Muscle layer of duodenum (tissue), 2 donors: ENCODE data around the gene FSTL4.

Source experiments
- H3K27ac ChIP-seq: one replicate; pipeline ENCODE4 v1.7.0; 2013; ENCODE audit warnings: mild to moderate bottlenecking, low read length
- H3K27me3 ChIP-seq: one replicate; pipeline ENCODE4 v1.7.0; 2013; ENCODE audit warnings: low read depth, mild to moderate bottlenecking, control low read depth, low read length
- H3K36me3 ChIP-seq, 2 donors: one replicate each; pipeline ENCODE4 v1.7.0; 2013; ENCODE audit warnings: low read length in 2 of 2, control low read depth in 1 of 2, mild to moderate bottlenecking in 1 of 2; ENCODE audit not compliant: insufficient read depth in 2 of 2, control insufficient read depth in 1 of 2
- H3K4me1 ChIP-seq, 2 donors: one replicate each; pipeline ENCODE4 v1.7.0; 2013; ENCODE audit warnings: low read length in 2 of 2, mild to moderate bottlenecking in 2 of 2, control low read depth in 1 of 2, moderate library complexity in 1 of 2; ENCODE audit not compliant: insufficient read depth in 2 of 2, control insufficient read depth in 1 of 2
- H3K4me3 ChIP-seq, 2 donors: one replicate each; pipeline ENCODE4 v1.7.0; 2013; ENCODE audit warnings: low read length in 2 of 2, low read depth in 1 of 2, mild to moderate bottlenecking in 1 of 2
- H3K9me3 ChIP-seq, 2 donors: one replicate each; pipeline ENCODE4 v1.7.0; 2013; ENCODE audit warnings: low read length in 2 of 2, control low read depth in 1 of 2, mild to moderate bottlenecking in 1 of 2; ENCODE audit not compliant: control insufficient read depth in 1 of 2
- donor health status: healthy.

Gene FSTL4

DNA sequence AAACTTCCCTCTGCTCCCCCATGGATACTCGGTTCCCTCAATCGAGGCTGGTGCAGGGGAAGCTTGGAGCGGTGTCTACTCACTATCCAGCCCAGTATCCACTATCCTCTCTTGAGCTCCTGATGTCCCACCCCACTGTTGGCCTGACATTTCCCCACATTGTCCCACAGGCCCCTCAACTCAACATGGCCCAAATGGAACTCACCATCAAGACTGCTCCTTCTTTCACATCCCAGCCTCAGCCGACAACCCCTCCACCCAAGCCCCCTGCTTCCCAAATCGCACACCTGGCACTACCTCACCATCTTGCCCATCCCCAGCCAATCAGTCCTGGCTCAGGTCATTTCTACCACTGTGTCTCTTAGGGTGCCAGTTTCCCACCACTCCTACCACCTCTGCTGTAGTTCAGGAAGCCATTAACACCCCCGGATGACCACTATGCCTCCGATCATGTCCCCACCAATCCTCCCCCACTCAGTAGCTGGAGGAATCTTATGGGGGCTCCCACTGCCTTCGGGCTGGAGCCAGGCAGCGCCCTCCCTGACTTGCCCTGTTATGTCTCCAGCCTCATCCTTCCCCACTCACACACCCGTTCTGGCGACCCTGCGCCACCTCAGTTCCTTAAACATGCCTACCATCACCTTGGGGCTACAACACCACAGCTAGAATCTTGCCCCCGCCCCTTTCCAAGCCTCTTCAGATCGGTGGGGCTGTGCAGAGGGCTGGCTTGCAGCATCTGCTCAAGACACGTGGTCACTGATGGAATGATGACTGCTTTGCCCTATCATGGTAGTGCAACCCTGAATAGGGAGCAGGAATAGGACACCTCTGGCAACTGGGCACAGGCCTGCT is 273.6 kb downstream of the FSTL4 start:
- H3K36me3 ChIP-seq = no peaks in the 10 kb centered on the region
- no peak overlapping the region for H3K4me3 ChIP-seq
- H3K9me3 ChIP-seq = no peaks in the 10 kb centered on the region
- H3K27ac ChIP-seq = no peak overlapping the region
- H3K4me1 ChIP-seq = no peaks in the 10 kb centered on the region
- no peaks in the 10 kb centered on the region for H3K27me3 ChIP-seq

DNA sequence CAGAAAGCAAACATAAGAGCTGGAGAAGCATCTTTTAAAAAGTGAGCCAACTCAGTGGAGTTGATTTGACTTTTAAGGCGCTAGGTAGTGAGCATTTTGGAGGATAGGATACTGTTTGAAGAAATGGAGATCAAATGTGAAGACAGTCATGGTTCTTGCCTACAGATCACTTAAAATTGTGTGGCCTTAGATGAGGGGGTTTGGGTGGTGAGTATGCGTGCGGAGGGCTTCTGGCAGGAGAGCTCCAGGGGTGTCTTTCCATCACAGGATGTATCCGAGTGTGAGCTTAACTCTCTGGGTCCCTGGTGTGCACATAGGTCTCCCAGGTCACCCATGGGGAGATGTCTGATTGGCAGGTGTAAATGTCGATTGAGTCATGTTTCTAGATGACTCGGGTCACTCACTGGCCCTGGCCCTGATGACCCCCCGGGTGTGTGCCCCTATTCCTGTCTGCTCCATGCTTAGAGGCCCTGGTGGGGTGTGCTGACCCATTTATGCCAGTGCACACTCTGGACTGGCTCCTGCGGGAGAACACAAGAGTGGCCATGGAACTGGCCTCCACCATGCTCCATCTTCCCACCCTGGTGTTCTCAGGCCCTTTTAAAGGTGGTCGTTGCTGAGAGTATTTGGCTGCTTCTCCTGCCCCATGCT is 274.4 kb downstream of the FSTL4 start:
- no peaks in the 10 kb centered on the region for H3K9me3 ChIP-seq
- H3K4me1 ChIP-seq = no peaks in the 10 kb centered on the region
- H3K27me3 ChIP-seq = no peaks in the 10 kb centered on the region
- H3K36me3 ChIP-seq = no peaks in the 10 kb centered on the region
- H3K27ac ChIP-seq = no peak overlapping the region
- H3K4me3 ChIP-seq = no peak overlapping the region

DNA sequence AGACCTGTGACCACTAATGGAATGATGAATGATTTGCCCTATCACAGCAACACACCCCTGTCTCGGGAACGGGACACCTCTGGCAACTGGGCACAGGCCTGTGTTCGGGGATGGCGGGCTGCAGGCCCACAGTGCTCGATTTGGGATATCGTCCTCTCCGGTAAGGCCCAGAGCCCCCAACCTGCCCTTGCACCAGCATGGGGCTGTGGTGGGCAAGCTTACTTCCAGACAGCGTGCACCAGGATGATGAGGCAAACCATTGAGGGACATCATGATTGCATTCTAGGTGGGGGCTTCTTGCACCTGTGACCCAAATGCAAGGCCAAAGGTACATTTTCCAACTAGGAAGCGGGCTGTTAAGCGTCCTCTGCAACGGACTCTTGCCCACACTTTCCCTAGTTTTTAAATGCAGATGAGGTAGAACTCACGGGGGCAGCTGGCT is 275.4 kb downstream of the FSTL4 start:
- Histone ChIP-seq H3K36me3 (no peaks in the 10 kb centered on the region), H3K27me3 (no peaks in the 10 kb centered on the region), H3K4me3 (no peak overlapping the region), H3K4me1 (no peaks in the 10 kb centered on the region), H3K9me3 (no peaks in the 10 kb centered on the region), H3K27ac (no peak overlapping the region)

DNA sequence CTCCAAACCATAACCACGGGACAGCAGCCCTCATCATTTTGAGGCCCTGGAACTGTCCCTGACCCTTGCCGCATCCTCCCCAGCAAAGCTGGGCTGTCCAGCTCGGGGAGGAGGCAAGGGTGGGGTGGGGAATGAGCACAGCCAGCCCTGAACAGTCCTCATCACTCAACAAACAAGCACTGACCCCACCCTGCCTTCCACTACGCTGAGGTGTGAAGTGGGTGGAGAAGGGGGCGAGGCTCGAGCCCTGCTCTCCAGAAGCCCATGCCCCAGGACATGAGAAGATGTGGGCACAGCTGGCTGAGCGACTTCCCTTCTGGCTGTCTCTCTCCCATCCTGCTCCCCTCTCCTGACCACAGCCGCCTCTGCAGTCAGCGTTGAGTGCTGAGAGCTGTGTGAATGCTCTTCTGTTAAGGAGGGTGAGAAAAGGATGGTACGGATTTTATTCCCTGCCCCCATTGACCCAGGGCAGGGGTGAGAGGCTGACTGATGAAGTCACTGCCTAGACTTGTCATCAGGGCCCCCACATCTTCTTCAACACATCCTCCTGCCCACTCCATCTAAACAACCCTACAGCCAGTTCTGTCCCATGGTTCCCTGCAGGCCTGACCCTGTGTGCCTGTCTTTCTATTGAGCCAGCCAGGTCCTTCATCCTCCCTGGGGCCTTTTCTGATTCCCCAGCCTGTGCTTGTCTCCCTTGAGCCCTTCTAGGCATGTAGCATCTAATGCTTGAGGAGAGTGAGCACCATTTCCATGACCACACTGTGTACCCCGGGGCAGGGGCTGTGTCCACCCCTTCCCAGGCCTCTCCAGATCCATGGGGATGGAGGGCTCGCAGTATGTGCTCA is 276.0 kb downstream of the FSTL4 start:
- no peaks in the 10 kb centered on the region for H3K4me1 ChIP-seq
- no peak overlapping the region for H3K4me3 ChIP-seq
- H3K36me3 ChIP-seq = no peaks in the 10 kb centered on the region
- H3K27ac ChIP-seq = no peak overlapping the region
- H3K9me3 ChIP-seq = no peaks in the 10 kb centered on the region
- no peaks in the 10 kb centered on the region for H3K27me3 ChIP-seq

DNA sequence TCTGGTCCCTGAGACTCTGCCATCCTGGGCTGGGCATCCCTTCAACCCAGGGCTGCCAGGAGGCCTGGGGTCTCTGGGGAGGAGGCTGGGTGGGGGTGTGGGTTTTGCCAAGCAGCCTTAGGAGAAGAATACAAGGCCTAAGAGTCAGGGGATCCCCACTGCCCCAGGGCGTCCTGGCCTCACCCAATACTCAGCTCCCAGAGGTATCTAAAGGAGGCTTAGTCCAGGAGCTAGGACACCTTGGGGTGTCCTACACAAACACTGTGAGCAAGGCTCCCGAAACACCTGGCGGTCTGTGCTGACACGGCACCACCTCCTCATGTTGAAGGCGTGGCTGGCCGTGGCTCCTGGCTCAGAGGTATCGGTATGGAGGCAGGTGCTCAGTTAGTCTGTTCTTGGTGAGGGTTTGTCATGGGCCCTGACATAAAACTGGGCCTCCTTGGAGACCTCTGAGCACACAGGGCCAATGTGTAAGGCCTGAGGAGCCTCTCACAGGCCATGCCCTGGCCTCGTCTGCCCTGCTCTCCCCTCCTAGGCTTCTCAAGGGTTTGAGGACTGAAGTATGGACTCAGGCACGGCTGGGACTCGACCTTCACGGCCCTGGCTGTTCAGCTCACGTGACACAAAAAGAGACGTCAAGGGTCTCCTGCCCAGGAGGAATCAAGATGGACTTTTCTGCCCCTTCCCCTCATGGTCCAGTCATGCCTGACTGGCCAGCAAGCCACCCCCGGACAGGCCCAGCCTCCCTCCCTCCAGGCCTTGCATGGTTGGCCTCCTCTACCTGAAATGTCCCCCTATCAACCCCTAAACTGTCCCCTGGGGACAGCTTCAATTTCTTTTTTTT is 277.3 kb downstream of the FSTL4 start:
- Histone ChIP-seq H3K36me3 (no peaks in the 10 kb centered on the region), H3K27ac (no peak overlapping the region), H3K4me1 (no peaks in the 10 kb centered on the region), H3K9me3 (no peaks in the 10 kb centered on the region), H3K4me3 (no peak overlapping the region), H3K27me3 (no peaks in the 10 kb centered on the region)

DNA sequence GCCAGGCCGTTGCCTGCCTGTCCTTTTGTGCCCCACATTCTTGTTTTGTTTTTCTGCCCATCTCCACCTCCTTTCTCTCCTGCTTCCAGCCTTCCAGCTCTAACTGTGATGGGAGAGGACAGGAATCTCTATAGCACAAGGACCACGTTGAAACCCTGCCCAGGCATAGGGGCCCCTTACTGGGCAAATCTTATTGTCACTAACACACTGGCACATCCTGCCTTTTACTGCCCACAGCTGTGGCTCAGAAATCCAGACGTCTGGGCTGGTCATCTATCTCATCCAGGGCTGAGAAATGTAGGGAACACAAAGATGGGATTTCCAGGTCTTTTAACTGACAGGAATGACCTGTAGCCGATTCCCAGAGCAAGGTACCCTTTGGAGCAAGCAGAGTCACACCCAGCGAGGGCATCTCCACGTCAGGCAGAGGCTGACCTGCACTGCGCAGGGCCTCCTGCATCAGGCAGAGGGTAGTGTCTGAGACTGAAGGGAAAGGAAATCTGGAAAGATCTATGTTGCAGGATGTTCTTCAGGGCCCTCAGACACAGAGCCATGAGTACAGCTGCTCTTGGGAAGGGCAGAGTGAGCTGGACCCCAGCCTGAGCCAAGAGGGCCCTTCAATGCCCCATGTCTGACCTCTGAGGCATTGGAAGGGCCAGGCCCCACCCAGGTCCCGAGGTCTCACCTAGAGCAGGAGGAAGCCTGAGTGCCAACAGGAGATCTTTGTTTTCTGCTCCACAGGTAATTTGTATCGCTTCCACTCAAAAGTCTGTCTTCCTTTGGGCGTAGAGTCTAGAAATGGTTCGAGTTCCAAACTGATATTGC is 278.8 kb downstream of the FSTL4 start:
- Histone ChIP-seq H3K36me3 (no peaks in the 10 kb centered on the region), H3K4me1 (no peaks in the 10 kb centered on the region), H3K27ac (no peak overlapping the region), H3K9me3 (no peaks in the 10 kb centered on the region), H3K27me3 (no peaks in the 10 kb centered on the region), H3K4me3 (no peak overlapping the region)

DNA sequence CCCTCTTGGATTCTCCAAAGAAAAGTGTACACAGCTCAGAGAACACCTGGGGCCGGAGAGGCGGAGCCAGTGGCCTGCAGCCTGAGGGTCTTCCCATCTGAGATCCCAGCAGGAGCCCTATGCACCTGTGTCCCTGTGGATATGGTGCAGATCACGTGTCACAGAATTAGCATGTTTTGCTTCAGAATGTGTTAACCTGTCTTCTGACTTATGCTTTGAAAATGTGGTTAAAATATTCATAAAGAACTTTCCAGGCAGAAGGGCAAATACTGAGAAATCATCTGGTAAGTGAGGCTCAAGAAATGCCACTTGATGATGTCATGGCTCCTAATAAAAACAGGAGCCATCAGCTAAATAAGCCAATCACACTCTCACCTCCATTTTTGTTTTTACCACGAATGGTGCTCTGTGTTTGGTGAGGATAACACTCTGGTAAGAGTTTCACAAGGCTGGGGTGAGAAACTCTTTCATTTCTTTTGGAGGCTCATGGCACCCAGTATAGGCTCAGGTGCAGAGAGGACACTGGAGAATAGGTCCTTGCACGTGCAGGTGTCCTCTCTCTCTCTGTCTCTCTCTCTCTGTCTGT is 279.8 kb downstream of the FSTL4 start:
- Histone ChIP-seq H3K36me3 (no peaks in the 10 kb centered on the region), H3K27me3 (no peaks in the 10 kb centered on the region), H3K27ac (no peak overlapping the region), H3K4me3 (no peak overlapping the region), H3K9me3 (no peaks in the 10 kb centered on the region), H3K4me1 (no peaks in the 10 kb centered on the region)

DNA sequence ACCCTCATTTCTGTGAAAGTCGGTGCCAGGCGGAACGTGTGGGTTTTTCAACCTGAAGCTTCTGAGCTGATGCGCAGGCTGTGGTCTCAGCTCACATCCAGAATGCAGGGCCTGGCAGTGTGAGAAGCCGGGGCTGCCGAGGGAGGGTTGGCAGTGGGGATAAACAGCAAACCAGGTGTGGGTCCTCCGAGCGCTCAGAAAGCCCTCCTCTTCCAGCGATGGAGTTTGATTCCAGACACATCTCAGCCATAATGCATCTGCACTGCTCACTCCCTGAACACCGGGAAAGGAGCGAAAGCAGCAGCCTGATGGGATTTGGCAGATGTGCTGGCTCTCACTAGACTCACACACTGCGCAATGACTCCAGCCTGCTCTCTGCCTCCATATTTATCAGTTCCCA is 280.4 kb downstream of the FSTL4 start:
- Histone ChIP-seq H3K27ac (no peak overlapping the region), H3K36me3 (no peaks in the 10 kb centered on the region), H3K9me3 (no peaks in the 10 kb centered on the region), H3K4me3 (no peak overlapping the region), H3K4me1 (no peaks in the 10 kb centered on the region), H3K27me3 (no peaks in the 10 kb centered on the region)

DNA sequence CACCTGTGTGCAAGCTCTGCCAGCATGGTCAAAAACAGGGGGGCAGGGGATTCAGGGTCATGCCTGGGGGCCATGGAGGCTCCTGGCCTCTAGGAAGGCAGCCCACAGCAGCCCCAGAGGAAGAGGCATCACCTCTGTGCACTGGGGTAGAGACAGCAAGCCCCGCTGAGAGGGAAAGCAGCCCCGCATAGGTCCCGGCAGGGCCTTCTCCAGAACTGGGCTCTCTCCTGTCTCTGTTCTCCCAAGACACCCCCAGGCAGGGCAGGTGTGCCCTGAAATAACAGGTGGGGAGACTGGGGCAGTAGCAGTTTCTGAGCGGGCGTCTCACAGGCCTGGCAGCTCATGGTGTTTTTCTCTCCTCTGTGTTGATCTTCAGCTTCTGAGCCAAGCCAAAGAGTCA is 281.4 kb downstream of the FSTL4 start:
- H3K4me1 ChIP-seq = no peaks in the 10 kb centered on the region
- H3K27me3 ChIP-seq = no peaks in the 10 kb centered on the region
- H3K27ac ChIP-seq = no peak overlapping the region
- H3K4me3 ChIP-seq = no peak overlapping the region
- H3K9me3 ChIP-seq = no peaks in the 10 kb centered on the region
- H3K36me3 ChIP-seq = no peaks in the 10 kb centered on the region

DNA sequence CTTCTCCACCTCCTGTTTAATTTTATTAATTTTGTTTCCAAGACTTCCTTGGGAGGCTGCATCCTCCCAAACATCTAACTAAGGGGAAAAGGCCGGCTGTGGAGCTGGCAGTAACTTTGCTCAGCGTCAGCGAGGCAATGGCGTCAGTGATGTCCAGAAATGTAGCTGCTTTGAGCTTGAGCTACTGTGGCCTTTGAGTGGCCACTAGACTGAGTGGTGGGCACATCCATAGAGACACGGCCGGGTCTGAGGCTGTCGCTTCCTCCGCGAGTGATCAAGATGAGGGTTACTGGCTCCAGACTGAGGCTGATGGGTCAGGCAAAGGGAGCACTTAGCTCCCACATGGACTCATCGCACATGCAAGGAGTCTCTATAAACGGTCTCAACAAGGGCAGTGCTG is 283.5 kb downstream of the FSTL4 start:
- Histone ChIP-seq H3K36me3 (no peaks in the 10 kb centered on the region), H3K9me3 (no peaks in the 10 kb centered on the region), H3K4me1 (no peaks in the 10 kb centered on the region), H3K27me3 (no peaks in the 10 kb centered on the region), H3K4me3 (no peak overlapping the region), H3K27ac (no peak overlapping the region)
